Stimulated activated naive CD8-positive, alpha-beta T cell treated with anti-CD3 and anti-CD28 coated beads, Interleukin-15, Interleukin-2, amounts not matched to agents 100 U/mL and 50 U/mL, for 24 hours (primary cell): ENCODE data around the gene C1orf115.
A peak's percentile ranks its signal among the peaks of the same experiment; 100 is the strongest.
"Not testable (repeated sequence)": the region's sequence is repeated elsewhere in the genome, so short reads cannot be mapped to it uniquely, and the experiment has no call there.

Experiments
- ATAC-seq: fragments of 150-1000 bp; cut with Tn5 transposase; one replicate; pipeline ENCODE4 v1.10.0; 2021
- DNase-seq: peaks from one replicate; pipeline ENCODE4 v3.0.0; 2021

C1orf115 gene

GRCh38 chr1:220694866-220695382 is 4.8 kb downstream of the C1orf115 start:
- DNase-seq (no peak), ATAC-seq (no peak)

- ATAC-seq (no peak), DNase-seq (no peak)
Measured at GRCh38 chr1:220695426-220695825, 5.3 kb downstream of the C1orf115 start.

- no peak for ATAC-seq
Measured at GRCh38 chr1:220696226-220696862, 6.2 kb downstream of the C1orf115 start.

GRCh38 chr1:220696863-220697231 is 6.7 kb downstream of the C1orf115 start:
- DNase-seq = no peak
- no peak for ATAC-seq

More at GRCh38 chr1:220696226-220696862, 6.2 kb downstream of the C1orf115 start:
- no peak for DNase-seq

GRCh38 chr1:220697326-220697725 is 7.2 kb downstream of the C1orf115 start:
- no peak for ATAC-seq
- no peak for DNase-seq

GRCh38 chr1:220698607-220699016 is 8.4 kb downstream of the C1orf115 start:
- no peak for DNase-seq
- no peak for ATAC-seq

- DNase-seq = no peak
- no peak for ATAC-seq
Measured at GRCh38 chr1:220699044-220699443, 8.9 kb downstream of the C1orf115 start.

- DNase-seq (no peak), ATAC-seq (no peak)
Measured at GRCh38 chr1:220700556-220701179, 10.5 kb downstream of the C1orf115 start.

- DNase-seq = no peak
- ATAC-seq = no peak
Measured at GRCh38 chr1:220701974-220702373, 11.8 kb downstream of the C1orf115 start.

GRCh38 chr1:220702733-220703270 is 12.6 kb downstream of the C1orf115 start:
- no peak for DNase-seq
- no peak for ATAC-seq

GRCh38 chr1:220703305-220703704 is 13.1 kb downstream of the C1orf115 start:
- no peak for DNase-seq

GRCh38 chr1:220705782-220706181 is 15.6 kb downstream of the C1orf115 start:
- ATAC-seq (no peak), DNase-seq (no peak)

More at GRCh38 chr1:220703305-220703704, 13.1 kb downstream of the C1orf115 start:
- no peak for ATAC-seq

- ATAC-seq (no peak), DNase-seq (no peak)
Measured at GRCh38 chr1:220706480-220706879, 16.3 kb downstream of the C1orf115 start.

- DNase-seq (no peak), ATAC-seq (no peak)
Measured at GRCh38 chr1:220707160-220707559, 17.0 kb downstream of the C1orf115 start.

GRCh38 chr1:220708244-220708643 is 18.1 kb downstream of the C1orf115 start:
- ATAC-seq = no peak
- DNase-seq = no peak

GRCh38 chr1:220708936-220709801 is 19.0 kb downstream of the C1orf115 start:
- DNase-seq = no peak
- no peak for ATAC-seq

- DNase-seq (no peak), ATAC-seq (no peak)
Measured at GRCh38 chr1:220710333-220710732, 20.2 kb downstream of the C1orf115 start.

- no peak for DNase-seq
- peak; percentile 19 for ATAC-seq
Measured at GRCh38 chr1:220711056-220711809, 21.1 kb downstream of the C1orf115 start.

- DNase-seq, ATAC-seq: not testable (repeated sequence)
Measured at GRCh38 chr1:220715986-220716385, 25.8 kb downstream of the C1orf115 start.

GRCh38 chr1:220717800-220718640 is 27.9 kb downstream of the C1orf115 start:
- DNase-seq = no peak
- ATAC-seq = no peak

- DNase-seq, ATAC-seq: not testable (repeated sequence)
Measured at GRCh38 chr1:220721266-220721665, 31.1 kb downstream of the C1orf115 start.
